K562 (cell line): ENCODE measurements around the gene TCP11.

Experiments
- ATF1 ChIP-seq, 2 experiments: fragments of 450-650 bp in 1 of 2; IDR thresholded peaks; 2 replicates each; pipeline ENCODE4 v1.6.1; 2016; ENCODE audit warnings: missing compliant biosample characterization in 1 of 2, missing genetic modification characterization in 1 of 2
- MYC ChIP-seq, 2 experiments: fragments of 250-450 bp in 1 of 2; sonication (Bioruptor Pico) in 1 of 2; IDR thresholded peaks; 2 replicates each; pipeline versions ENCODE4 v1.5.1 to v1.6.1; 2012 to 2021; ENCODE audit warnings: low read depth in 2 of 2, borderline replicate concordance in 1 of 2, improper control_type of control experiment in 1 of 2, low read length in 1 of 2, mild to moderate bottlenecking in 1 of 2, moderate library complexity in 1 of 2
- POLR2AphosphoS5 ChIP-seq: IDR thresholded peaks from 2 replicates; pipeline ENCODE4 v1.6.1; 2011; ENCODE audit warnings: mild to moderate bottlenecking, low read depth, low read length, moderate library complexity; ENCODE audit not compliant: control insufficient read depth, insufficient read depth
- SETDB1 ChIP-seq: IDR thresholded peaks from one replicate; pipeline ENCODE4 v1.6.1; 2012; ENCODE audit warnings: low read length, control low read depth, inconsistent platforms
- SREBF2 ChIP-seq: sonication (generic); formaldehyde crosslinking; IDR thresholded peaks from 2 replicates; pipeline ENCODE4 v1.4.0; 2020; ENCODE audit warnings: mild to moderate bottlenecking, missing genetic modification reagents
- TOE1 ChIP-seq, 2 experiments: fragments of 450-650 bp in 1 of 2; sonication (generic) in 1 of 2; formaldehyde crosslinking in 1 of 2; IDR thresholded peaks; 2 replicates each; pipeline versions ENCODE4 v1.7.1 to v1.8.0; 2016 to 2022; ENCODE audit warnings: borderline replicate concordance in 2 of 2, mild to moderate bottlenecking in 2 of 2, antibody characterized with exemption in 1 of 2, inconsistent platforms in 1 of 2, low read depth in 1 of 2, missing genetic modification reagents in 1 of 2, moderate library complexity in 1 of 2
- YY1 ChIP-seq, 3 experiments: IDR thresholded peaks; 2 replicates each; pipeline ENCODE4 v1.6.1; 2011; ENCODE audit warnings: low read length in 2 of 3, mild to moderate bottlenecking in 2 of 3, moderate library complexity in 2 of 3, borderline replicate concordance in 1 of 3, control low read depth in 1 of 3, low read depth in 1 of 3; ENCODE audit not compliant: insufficient read depth in 3 of 3, insufficient replicate concordance in 2 of 3, control insufficient read depth in 1 of 3, insufficient read length in 1 of 3; ENCODE audit errors: extremely low read depth in 1 of 3
- ZFX ChIP-seq: sonication (generic); formaldehyde crosslinking; IDR thresholded peaks from 2 replicates; pipeline ENCODE4 v1.8.0; 2022; ENCODE audit warnings: mild to moderate bottlenecking, missing genetic modification reagents, moderate library complexity
- TF ChIP-seq, protein P1 (sequence below), 3 experiments: IDR thresholded peaks in 2 of 3; conservative IDR thresholded peaks in 1 of 3; 2 replicates each; pipeline ENCODE4 v1.5.1; 2011 to 2012; ENCODE audit warnings: low read length in 3 of 3, mild to moderate bottlenecking in 3 of 3, control low read depth in 2 of 3, improper control_type of control experiment in 1 of 3, inconsistent platforms in 1 of 3, low read depth in 1 of 3, mixed read lengths in 1 of 3, moderate library complexity in 1 of 3; ENCODE audit not compliant: insufficient read depth in 2 of 3
- TF ChIP-seq, protein P2 (sequence below), 2 experiments: fragments of 450-650 bp in 1 of 2; sonication (generic) in 1 of 2; formaldehyde crosslinking in 1 of 2; IDR thresholded peaks in 1 of 2; conservative IDR thresholded peaks in 1 of 2; 2 replicates each; pipeline versions ENCODE4 v1.6.1 to v1.8.1; 2016 to 2023; ENCODE audit warnings: mild to moderate bottlenecking in 2 of 2, moderate library complexity in 2 of 2, inconsistent platforms in 1 of 2, missing genetic modification reagents in 1 of 2
- TF ChIP-seq, protein P3 (sequence below): fragments of 200-800 bp; sonication (Bioruptor generic); IDR thresholded peaks from 2 replicates; pipeline ENCODE4 v1.6.1; 2017; ENCODE audit warnings: missing genetic modification characterization, missing compliant biosample characterization

DNA sequence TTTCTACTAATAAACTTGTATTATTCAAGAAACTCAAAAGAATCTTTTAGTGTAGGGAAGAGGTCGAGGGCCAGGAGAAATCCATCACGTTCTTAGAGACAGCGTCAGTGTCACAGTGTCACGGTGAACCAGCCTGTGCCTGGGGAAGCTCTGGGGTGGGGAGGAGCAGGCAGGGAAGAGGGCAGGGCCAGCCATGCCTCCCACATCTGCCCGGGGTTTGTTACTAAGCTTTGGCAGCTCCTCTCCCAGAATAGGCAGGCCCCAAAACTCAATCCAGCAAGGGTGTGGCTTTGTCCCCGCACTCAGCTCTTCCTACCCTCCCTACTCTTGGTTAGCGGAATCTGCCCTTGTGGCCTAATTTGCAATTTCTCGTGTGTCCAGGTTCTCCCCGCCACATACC lies 72.9 kb downstream of the TCP11 start:
- TF ChIP-seq, protein P1, sequence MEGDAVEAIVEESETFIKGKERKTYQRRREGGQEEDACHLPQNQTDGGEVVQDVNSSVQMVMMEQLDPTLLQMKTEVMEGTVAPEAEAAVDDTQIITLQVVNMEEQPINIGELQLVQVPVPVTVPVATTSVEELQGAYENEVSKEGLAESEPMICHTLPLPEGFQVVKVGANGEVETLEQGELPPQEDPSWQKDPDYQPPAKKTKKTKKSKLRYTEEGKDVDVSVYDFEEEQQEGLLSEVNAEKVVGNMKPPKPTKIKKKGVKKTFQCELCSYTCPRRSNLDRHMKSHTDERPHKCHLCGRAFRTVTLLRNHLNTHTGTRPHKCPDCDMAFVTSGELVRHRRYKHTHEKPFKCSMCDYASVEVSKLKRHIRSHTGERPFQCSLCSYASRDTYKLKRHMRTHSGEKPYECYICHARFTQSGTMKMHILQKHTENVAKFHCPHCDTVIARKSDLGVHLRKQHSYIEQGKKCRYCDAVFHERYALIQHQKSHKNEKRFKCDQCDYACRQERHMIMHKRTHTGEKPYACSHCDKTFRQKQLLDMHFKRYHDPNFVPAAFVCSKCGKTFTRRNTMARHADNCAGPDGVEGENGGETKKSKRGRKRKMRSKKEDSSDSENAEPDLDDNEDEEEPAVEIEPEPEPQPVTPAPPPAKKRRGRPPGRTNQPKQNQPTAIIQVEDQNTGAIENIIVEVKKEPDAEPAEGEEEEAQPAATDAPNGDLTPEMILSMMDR (IDR thresholded peaks at IDR 0.05 in 2 of 3, conservative IDR thresholded peaks at IDR 0.05 in 1 of 3; ENCODE audit: insufficient read depth in 2 of 3, low read depth in 1 of 3, low read length in 3 of 3) = no peak
- TF ChIP-seq MYC (IDR thresholded peaks at IDR 0.05; ENCODE audit: low read depth, low read length) (no peak), MYC (CRISPR knock-in tag; IDR thresholded peaks at IDR 0.05; ENCODE audit: borderline replicate concordance, low read depth) (no peak), POLR2AphosphoS5 (no peak), SETDB1 (no peak), YY1 (IDR thresholded peaks at IDR 0.05; ENCODE audit: borderline replicate concordance in 1 of 3, control insufficient read depth in 1 of 3, extremely low read depth in 1 of 3, insufficient read depth in 3 of 3, insufficient read length in 1 of 3, insufficient replicate concordance in 2 of 3, low read depth in 1 of 3, low read length in 2 of 3) (no peak), TOE1 (IDR thresholded peaks at IDR 0.05; ENCODE audit: borderline replicate concordance) (no peak), TOE1 (CRISPR knock-in tag; IDR thresholded peaks at IDR 0.05; ENCODE audit: borderline replicate concordance, low read depth) (no peak), SREBF2 (no peak), ZFX (CRISPR knock-in tag) (no peak), ATF1 (CRISPR knock-in tag; IDR thresholded peaks at IDR 0.05) (no peak), ATF1 (tag; IDR thresholded peaks at IDR 0.05) (no peak)
- TF ChIP-seq, protein P2, sequence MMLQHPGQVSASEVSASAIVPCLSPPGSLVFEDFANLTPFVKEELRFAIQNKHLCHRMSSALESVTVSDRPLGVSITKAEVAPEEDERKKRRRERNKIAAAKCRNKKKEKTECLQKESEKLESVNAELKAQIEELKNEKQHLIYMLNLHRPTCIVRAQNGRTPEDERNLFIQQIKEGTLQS (IDR thresholded peaks at IDR 0.05) = no peak
- TF ChIP-seq, protein P2 (CRISPR knock-in tag; conservative IDR thresholded peaks at IDR 0.05) = no peak
- TF ChIP-seq, protein P3, sequence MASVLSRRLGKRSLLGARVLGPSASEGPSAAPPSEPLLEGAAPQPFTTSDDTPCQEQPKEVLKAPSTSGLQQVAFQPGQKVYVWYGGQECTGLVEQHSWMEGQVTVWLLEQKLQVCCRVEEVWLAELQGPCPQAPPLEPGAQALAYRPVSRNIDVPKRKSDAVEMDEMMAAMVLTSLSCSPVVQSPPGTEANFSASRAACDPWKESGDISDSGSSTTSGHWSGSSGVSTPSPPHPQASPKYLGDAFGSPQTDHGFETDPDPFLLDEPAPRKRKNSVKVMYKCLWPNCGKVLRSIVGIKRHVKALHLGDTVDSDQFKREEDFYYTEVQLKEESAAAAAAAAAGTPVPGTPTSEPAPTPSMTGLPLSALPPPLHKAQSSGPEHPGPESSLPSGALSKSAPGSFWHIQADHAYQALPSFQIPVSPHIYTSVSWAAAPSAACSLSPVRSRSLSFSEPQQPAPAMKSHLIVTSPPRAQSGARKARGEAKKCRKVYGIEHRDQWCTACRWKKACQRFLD (CRISPR knock-in tag) = no peak
